ENCODE results near the gene ZNF780B. TPM values are rescaled to one million over a fixed set of nuclear protein-coding genes. Genes with fewer than 3 reads are reported as not detected.

ZNF780B gene
- total and polyA plus RNA-seq, 2 of the 8 experiments (the other 6 are each of a cell fraction or from before 2014, with no cell fraction given) = 3.1 to 22.4 TPM

GRCh38 chr19:40055832-40056504, at the start of gene ZNF780B (continued):
- TF ChIP-seq EZH2 (IDR thresholded peaks at IDR 0.05; ENCODE audit: low read depth, low read length, severe bottlenecking) (peak; percentile 17), TBP (IDR thresholded peaks at IDR 0.05; ENCODE audit: low read depth, low read length) (no peak), RNF2 (IDR thresholded peaks at IDR 0.05; ENCODE audit: borderline replicate concordance, low read depth, low read length, missing control alignments, poor library complexity, severe bottlenecking) (no peak), BCL11A (IDR thresholded peaks at IDR 0.05; ENCODE audit: low read depth in 2 of 2, low read length in 2 of 2) (no peak), CTCF (IDR thresholded peaks at IDR 0.05; ENCODE audit: control extremely low read depth in 1 of 3, insufficient read depth in 1 of 3, low read depth in 1 of 3, low read length in 3 of 3) (no peak), SIX5 (IDR thresholded peaks at IDR 0.05; ENCODE audit: low read depth, low read length) (no peak), EP300 (IDR thresholded peaks at IDR 0.05; ENCODE audit: borderline replicate concordance in 1 of 2, low read depth in 2 of 2, low read length in 2 of 2) (no peak), ZNF274 (IDR thresholded peaks at IDR 0.05; ENCODE audit: borderline replicate concordance, extremely low read depth, low read length) (no peak), POLR2AphosphoS5 (IDR thresholded peaks at IDR 0.05; ENCODE audit: low read depth, low read length) (no peak), SIRT6 (IDR thresholded peaks at IDR 0.05; ENCODE audit: low read length) (no peak), POLR2A (IDR thresholded peaks at IDR 0.05; ENCODE audit: control extremely low read depth in 1 of 2, low read depth in 2 of 2, low read length in 2 of 2) (no peak; a peak in 1 of 3 replicates), SP2 (IDR thresholded peaks at IDR 0.05; ENCODE audit: low read length) (no peak), CHD2 (IDR thresholded peaks at IDR 0.05; ENCODE audit: low read length) (no peak), SUZ12 (IDR thresholded peaks at IDR 0.05; ENCODE audit: low read length) (no peak), CREB1 (IDR thresholded peaks at IDR 0.05) (0 out of 2 replicates have a peak, but pooled peaks have one; percentile 19), JUN (IDR thresholded peaks at IDR 0.05; ENCODE audit: low read depth, low read length) (no peak), RXRA (IDR thresholded peaks at IDR 0.05; ENCODE audit: insufficient read depth, low read depth, low read length) (no peak), RFX5 (IDR thresholded peaks at IDR 0.05; ENCODE audit: borderline replicate concordance, low read depth, low read length) (no peak), NRF1 (IDR thresholded peaks at IDR 0.05; ENCODE audit: low read depth, low read length) (no peak)
- TF ChIP-seq, protein P1, sequence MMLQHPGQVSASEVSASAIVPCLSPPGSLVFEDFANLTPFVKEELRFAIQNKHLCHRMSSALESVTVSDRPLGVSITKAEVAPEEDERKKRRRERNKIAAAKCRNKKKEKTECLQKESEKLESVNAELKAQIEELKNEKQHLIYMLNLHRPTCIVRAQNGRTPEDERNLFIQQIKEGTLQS (IDR thresholded peaks at IDR 0.05; ENCODE audit: insufficient read depth, low read depth, low read length) = no peak
- TF ChIP-seq, protein P2, sequence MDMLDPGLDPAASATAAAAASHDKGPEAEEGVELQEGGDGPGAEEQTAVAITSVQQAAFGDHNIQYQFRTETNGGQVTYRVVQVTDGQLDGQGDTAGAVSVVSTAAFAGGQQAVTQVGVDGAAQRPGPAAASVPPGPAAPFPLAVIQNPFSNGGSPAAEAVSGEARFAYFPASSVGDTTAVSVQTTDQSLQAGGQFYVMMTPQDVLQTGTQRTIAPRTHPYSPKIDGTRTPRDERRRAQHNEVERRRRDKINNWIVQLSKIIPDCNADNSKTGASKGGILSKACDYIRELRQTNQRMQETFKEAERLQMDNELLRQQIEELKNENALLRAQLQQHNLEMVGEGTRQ (IDR thresholded peaks at IDR 0.05; ENCODE audit: low read length) = no peak

All from H1 (cell line).